T-helper 17 cell (primary cell): ENCODE measurements around the gene FMN1. TPM values are rescaled to one million over a fixed set of nuclear protein-coding genes. Genes with fewer than 3 reads are reported as not detected.
"Not testable (repeated sequence)": the region's sequence is repeated elsewhere in the genome, so short reads cannot be mapped to it uniquely, and the experiment has no call there.

Source experiments
- ATAC-seq: fragments of 150-1000 bp; cut with Tn5 transposase; 2 replicates; pipeline ENCODE4 v1.10.0; 2021; ENCODE audit warnings: mild to moderate bottlenecking, moderate library complexity
- DNase-seq, 3 donors: peaks; one replicate each; pipeline versions ENCODE4 v3.0.0 to v3.0.0-alpha.2; 2020 to 2021
- H3K9me3 ChIP-seq: one replicate; pipeline ENCODE4 v1.7.0; 2013; ENCODE audit warnings: low read length, mild to moderate bottlenecking; ENCODE audit not compliant: control insufficient read depth, poor library complexity, severe bottlenecking
- H3K27ac Mint-ChIP-seq: one replicate; pipeline ENCODE4 v1.8.0; 2022; ENCODE audit warnings: mild to moderate bottlenecking, moderate library complexity, mixed read lengths
- H3K27me3 Mint-ChIP-seq: one replicate; pipeline ENCODE4 v1.8.0; 2022; ENCODE audit warnings: mixed read lengths
- H3K36me3 Mint-ChIP-seq: one replicate; pipeline ENCODE4 v1.8.0; 2022; ENCODE audit warnings: low read depth, mixed read lengths
- H3K4me1 Mint-ChIP-seq: one replicate; pipeline ENCODE4 v1.8.0; 2022; ENCODE audit warnings: mild to moderate bottlenecking, mixed read lengths
- H3K4me3 Mint-ChIP-seq: one replicate; pipeline ENCODE4 v1.8.0; 2022; ENCODE audit warnings: mild to moderate bottlenecking, moderate library complexity, mixed read lengths
- total RNA-seq, 4 donors: library from RNA in 2 of 4; stranded (reverse) in 2 of 4; gene quantifications; one replicate each; pipeline ENCODE4 v1.2.3 and lab custom pipeline; 2022 to 2026

The FMN1 gene
- total RNA-seq, 2 donors from 2014 or later, result 18.7 to 35.2 TPM

- DNase-seq, result no peak
- Mint-ChIP-seq H3K27ac (no peak overlapping the region), H3K4me3 (no peak overlapping the region), H3K36me3 (peaks cover 2% of the 10 kb centered on the region), H3K27me3 (peaks cover 4% of the 10 kb centered on the region), H3K4me1 (peaks cover 11% of the 10 kb centered on the region)
- no peaks in the 10 kb centered on the region for H3K9me3 ChIP-seq
- no peak for ATAC-seq
These were observed 111.1 kb downstream of the FMN1 start for GRCh38 chr15:33083232-33084081.

DNA sequence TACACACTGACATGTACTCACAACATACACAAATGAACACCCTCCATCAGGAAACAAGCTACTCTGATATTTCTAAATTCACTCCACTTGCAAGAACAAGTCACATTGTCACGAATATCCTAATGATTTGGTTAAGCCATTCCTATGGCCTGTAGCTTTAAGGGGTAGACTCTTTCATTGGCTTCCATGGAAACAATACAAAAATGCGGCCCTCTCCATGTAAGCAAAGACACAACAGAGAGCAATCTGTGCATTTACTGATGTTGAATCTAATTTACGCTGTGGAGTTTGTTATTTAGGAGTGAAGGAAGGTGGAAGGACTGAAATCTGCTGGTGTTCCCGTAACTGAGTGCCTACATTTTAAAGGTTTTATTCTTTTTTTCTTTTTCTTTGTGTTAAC is 114.5 kb downstream of the FMN1 start:
- no peak for ATAC-seq
- H3K9me3 ChIP-seq, result no peaks in the 10 kb centered on the region
- H3K4me3 Mint-ChIP-seq, result no peak overlapping the region
- no peak for DNase-seq
- peaks cover 5% of the 10 kb centered on the region for H3K4me1 Mint-ChIP-seq
- H3K27ac Mint-ChIP-seq, result no peak overlapping the region
- H3K27me3 Mint-ChIP-seq, result no peaks in the 10 kb centered on the region
- H3K36me3 Mint-ChIP-seq, result no peaks in the 10 kb centered on the region

DNA sequence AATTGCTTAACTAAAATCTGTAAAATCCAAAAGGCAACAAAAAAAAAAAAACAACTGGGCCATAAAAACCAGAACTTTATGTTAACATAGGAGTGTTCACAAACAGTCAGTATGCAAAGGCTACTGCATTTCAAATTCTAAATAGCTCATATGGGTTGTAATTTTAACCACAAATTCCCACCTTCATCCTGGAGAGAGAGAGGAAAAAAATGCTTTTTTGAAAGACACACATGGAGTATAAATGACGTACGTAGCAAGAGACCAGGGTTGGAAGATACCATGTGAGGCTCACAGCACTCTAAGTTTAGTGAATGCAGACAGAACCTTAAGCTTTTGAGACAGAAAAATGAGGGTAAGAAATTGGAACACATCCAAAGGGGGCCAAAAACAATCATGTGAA is 115.9 kb downstream of the FMN1 start:
- H3K9me3 ChIP-seq, result no peaks in the 10 kb centered on the region
- no peak overlapping the region for H3K4me3 Mint-ChIP-seq
- H3K27ac Mint-ChIP-seq, result no peak overlapping the region
- peaks cover 5% of the 10 kb centered on the region for H3K4me1 Mint-ChIP-seq
- peaks cover 2% of the 10 kb centered on the region for H3K36me3 Mint-ChIP-seq
- no peak for DNase-seq
- ATAC-seq, result no peak
- no peaks in the 10 kb centered on the region for H3K27me3 Mint-ChIP-seq

GRCh38 chr15:33076937-33077336 is 117.6 kb downstream of the FMN1 start:
- no peaks in the 10 kb centered on the region for H3K27me3 Mint-ChIP-seq
- ATAC-seq (no peak), DNase-seq (no peak)
- H3K27ac Mint-ChIP-seq, result no peak overlapping the region
- peaks cover 10% of the 10 kb centered on the region for H3K4me1 Mint-ChIP-seq
- no peaks in the 10 kb centered on the region for H3K9me3 ChIP-seq
- H3K4me3 Mint-ChIP-seq, result no peak overlapping the region
- H3K36me3 Mint-ChIP-seq, result peaks cover 6% of the 10 kb centered on the region

GRCh38 chr15:33074942-33075341 is 119.6 kb downstream of the FMN1 start:
- DNase-seq, result no peak
- ATAC-seq, result no peak

GRCh38 chr15:33074212-33074611 is 120.3 kb downstream of the FMN1 start:
- Mint-ChIP-seq H3K27ac (no peak overlapping the region), H3K27me3 (peaks cover under 1% of the 10 kb centered on the region), H3K4me1 (peaks cover 7% of the 10 kb centered on the region), H3K4me3 (no peak overlapping the region), H3K36me3 (peaks cover 10% of the 10 kb centered on the region)
- DNase-seq (no peak), ATAC-seq (no peak)
- H3K9me3 ChIP-seq, result no peaks in the 10 kb centered on the region

More at GRCh38 chr15:33074942-33075341, 119.6 kb downstream of the FMN1 start:
- H3K4me3 Mint-ChIP-seq, result no peak overlapping the region
- no peaks in the 10 kb centered on the region for H3K27me3 Mint-ChIP-seq
- H3K9me3 ChIP-seq, result no peaks in the 10 kb centered on the region
- peaks cover 8% of the 10 kb centered on the region for H3K4me1 Mint-ChIP-seq
- H3K27ac Mint-ChIP-seq, result no peak overlapping the region
- peaks cover 10% of the 10 kb centered on the region for H3K36me3 Mint-ChIP-seq

DNA sequence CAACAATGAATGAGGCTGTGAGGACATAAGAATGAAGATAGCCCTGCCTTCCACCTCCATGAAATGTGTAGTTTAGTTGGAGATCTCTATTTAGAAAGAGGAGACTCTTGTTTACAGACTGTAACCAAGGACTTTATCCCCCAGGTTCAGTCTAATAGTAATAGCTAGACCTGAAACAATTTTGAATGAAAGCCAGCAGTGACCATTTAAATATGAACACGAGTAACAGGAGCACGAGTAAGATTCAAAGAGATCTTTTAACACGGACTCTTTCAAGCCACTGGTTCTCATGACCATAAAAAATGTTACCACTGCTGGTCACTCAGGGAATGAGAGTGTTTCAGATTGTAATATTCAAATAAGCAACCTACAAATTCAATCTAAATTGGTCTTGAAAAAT is 123.1 kb downstream of the FMN1 start:
- H3K9me3 ChIP-seq, result no peaks in the 10 kb centered on the region
- Mint-ChIP-seq H3K4me1 (peaks cover 19% of the 10 kb centered on the region), H3K4me3 (no peak overlapping the region), H3K36me3 (peaks cover 18% of the 10 kb centered on the region), H3K27ac (peak overlapping the region; percentile 27), H3K27me3 (peaks cover 25% of the 10 kb centered on the region)
- DNase-seq, result no peak
- ATAC-seq, result no peak

GRCh38 chr15:33069903-33070302 is 124.6 kb downstream of the FMN1 start:
- not testable (repeated sequence) for ATAC-seq, DNase-seq, H3K4me3 Mint-ChIP-seq, H3K9me3 ChIP-seq
- Mint-ChIP-seq H3K36me3 (peaks cover 18% of the 10 kb centered on the region), H3K27ac (peak overlapping the region; percentile 62), H3K27me3 (peaks cover 27% of the 10 kb centered on the region), H3K4me1 (peaks cover 19% of the 10 kb centered on the region)

DNA sequence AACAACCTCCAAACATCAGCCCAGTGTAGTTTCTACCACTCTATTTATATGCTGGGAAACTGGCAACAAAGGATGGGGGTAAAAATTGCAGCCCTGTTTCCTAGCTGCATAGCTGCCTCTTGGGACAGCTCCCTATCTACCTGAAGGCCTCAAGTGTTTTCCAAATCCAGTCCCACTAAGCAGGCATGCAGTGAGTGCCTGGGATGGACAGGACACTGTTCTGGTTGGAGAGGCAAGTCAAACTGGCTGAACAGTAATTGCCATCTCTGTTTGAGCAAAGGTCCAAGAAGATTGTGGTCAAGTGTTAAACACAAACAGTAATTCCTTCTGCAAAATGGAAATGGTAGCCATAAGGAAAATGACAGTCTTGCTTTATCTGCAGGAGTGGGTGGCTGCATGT is 125.4 kb downstream of the FMN1 start:
- peaks cover 18% of the 10 kb centered on the region for H3K36me3 Mint-ChIP-seq
- H3K27me3 Mint-ChIP-seq, result peaks cover 35% of the 10 kb centered on the region
- no peak overlapping the region for H3K4me3 Mint-ChIP-seq
- ATAC-seq, result no peak
- H3K27ac Mint-ChIP-seq, result peak overlapping the region; percentile 62
- H3K9me3 ChIP-seq, result no peaks in the 10 kb centered on the region
- no peak for DNase-seq
- H3K4me1 Mint-ChIP-seq, result peaks cover 24% of the 10 kb centered on the region

GRCh38 chr15:33068511-33068990 is 126.0 kb downstream of the FMN1 start:
- peaks cover 35% of the 10 kb centered on the region for H3K27me3 Mint-ChIP-seq
- H3K9me3 ChIP-seq, result no peaks in the 10 kb centered on the region
- H3K36me3 Mint-ChIP-seq, result peaks cover 16% of the 10 kb centered on the region
- H3K4me1 Mint-ChIP-seq, result peaks cover 24% of the 10 kb centered on the region
- ATAC-seq, result no peak
- DNase-seq, result no peak
- H3K27ac Mint-ChIP-seq, result peak overlapping the region; percentile 62
- H3K4me3 Mint-ChIP-seq, result peak overlapping the region; percentile 50

GRCh38 chr15:33068007-33068481 is 126.5 kb downstream of the FMN1 start:
- ATAC-seq (peak; percentile 52), DNase-seq (no peak)
- Mint-ChIP-seq H3K36me3 (peaks cover 13% of the 10 kb centered on the region), H3K4me3 (peak overlapping the region; percentile 80), H3K4me1 (peaks cover 20% of the 10 kb centered on the region), H3K27me3 (peaks cover 35% of the 10 kb centered on the region), H3K27ac (peak overlapping the region; percentile 82)
- no peaks in the 10 kb centered on the region for H3K9me3 ChIP-seq

- H3K9me3 ChIP-seq, result no peaks in the 10 kb centered on the region
- no peak for ATAC-seq
- peaks cover 13% of the 10 kb centered on the region for H3K36me3 Mint-ChIP-seq
- no peak for DNase-seq
- peak overlapping the region; percentile 82 for H3K27ac Mint-ChIP-seq
- H3K4me1 Mint-ChIP-seq, result peaks cover 19% of the 10 kb centered on the region
- peaks cover 35% of the 10 kb centered on the region for H3K27me3 Mint-ChIP-seq
- H3K4me3 Mint-ChIP-seq, result peak overlapping the region; percentile 80
These were observed 127.1 kb downstream of the FMN1 start for GRCh38 chr15:33067456-33067855.

GRCh38 chr15:33066584-33066983 is 127.9 kb downstream of the FMN1 start:
- peaks cover 10% of the 10 kb centered on the region for H3K36me3 Mint-ChIP-seq
- DNase-seq (no peak), ATAC-seq (no peak)
- peaks cover 35% of the 10 kb centered on the region for H3K27me3 Mint-ChIP-seq
- no peaks in the 10 kb centered on the region for H3K9me3 ChIP-seq
- H3K4me1 Mint-ChIP-seq, result peaks cover 19% of the 10 kb centered on the region
- no peak overlapping the region for H3K27ac Mint-ChIP-seq
- H3K4me3 Mint-ChIP-seq, result no peak overlapping the region
